Epidermal melanocyte (primary cell): ENCODE measurements around the gene THAP7.

Experiments used
- DNase-seq: peaks from one replicate; pipeline ENCODE4 v3.0.0; 2011; ENCODE audit warnings: low spot score; ENCODE audit not compliant: insufficient read length

The THAP7 gene

DNA sequence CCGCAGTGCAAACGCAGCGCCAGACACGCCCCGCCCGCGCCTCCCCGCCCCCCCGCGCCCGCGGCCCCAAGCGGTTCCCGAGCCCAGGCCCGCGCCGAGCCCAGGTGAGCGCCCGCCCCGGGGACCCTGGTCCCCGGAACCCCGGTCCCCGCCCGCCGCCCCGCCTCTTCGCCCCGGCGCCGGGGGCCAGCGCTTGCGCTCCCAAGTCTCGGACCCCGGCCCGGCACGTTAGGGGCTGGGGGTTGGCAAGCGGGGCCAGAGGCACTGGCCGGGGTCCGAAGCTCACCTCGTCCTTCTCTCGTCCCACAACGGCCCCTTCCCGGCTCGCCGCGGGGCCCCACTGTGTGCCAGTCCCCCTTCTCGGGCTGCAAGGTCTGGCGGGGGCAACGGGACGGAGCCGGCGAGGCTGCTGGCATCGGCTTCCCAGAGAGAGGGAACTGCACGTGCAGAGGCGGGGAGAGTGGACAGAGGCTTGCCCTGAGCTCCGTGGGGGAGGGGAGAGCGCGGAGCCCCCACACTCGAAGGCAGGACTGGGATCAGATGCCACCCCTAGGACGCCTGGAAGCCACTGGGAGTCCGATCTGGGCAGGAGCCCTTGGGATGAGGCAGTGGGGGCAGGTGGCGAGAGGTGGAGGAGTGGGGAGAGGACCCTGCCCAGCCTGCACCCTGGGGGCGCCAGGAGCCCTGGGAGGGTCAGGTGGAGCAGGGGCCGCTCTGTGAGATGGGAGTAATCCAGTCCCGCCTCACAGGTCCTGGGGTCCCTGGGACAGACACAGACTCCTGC, 36.6 kb downstream of the THAP7 start:
- no peak for DNase-seq

DNA sequence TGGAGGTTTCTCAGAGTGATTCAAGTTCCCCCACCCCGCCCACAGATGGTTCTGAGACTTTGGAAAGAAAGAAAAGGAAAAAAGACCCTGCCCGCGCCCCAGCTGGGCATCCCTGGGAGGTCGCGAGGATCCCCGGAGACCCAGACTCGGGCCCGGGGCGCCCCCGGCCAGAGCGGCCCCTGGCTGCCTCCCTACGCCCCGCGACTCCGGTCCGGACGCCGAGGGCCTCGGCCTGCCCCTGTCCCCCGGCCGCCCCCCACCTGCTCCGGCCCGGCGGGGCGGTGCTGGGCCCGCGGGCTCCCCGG, 37.2 kb downstream of the THAP7 start:
- no peak for DNase-seq

DNA sequence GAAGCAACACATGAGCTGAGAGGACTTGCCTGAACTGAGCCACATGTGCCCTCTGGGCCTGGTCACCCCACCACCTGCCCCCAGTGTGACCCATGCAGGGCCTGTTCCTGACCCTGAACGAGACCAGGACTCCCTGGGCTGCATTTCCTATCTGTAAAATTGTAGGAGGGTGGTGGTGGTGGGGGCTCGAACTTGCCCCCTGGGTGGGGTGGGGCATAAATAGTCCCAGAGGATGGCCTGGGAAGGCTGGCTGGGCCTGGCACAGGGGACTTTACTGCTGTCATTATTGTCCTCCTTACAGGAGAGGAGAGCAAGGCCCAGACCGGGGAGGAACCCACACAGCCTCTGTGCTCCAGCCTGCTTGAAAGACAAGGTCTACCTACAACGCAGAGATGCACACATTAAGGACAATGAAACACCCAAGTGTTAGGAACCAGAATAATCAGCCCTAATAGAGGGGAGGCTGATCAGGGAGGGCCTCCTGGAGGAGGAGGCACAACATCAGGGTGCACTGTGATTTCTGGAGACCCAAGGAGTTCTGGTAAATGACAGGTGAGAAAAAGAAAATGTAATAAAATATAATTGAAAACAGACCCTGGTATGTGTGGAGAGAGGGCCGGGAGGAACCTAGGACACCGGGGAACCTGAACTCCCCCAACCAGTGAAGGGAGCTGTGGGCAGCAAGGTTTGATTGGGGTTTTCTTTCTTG, 37.7 kb downstream of the THAP7 start:
- no peak for DNase-seq

DNA sequence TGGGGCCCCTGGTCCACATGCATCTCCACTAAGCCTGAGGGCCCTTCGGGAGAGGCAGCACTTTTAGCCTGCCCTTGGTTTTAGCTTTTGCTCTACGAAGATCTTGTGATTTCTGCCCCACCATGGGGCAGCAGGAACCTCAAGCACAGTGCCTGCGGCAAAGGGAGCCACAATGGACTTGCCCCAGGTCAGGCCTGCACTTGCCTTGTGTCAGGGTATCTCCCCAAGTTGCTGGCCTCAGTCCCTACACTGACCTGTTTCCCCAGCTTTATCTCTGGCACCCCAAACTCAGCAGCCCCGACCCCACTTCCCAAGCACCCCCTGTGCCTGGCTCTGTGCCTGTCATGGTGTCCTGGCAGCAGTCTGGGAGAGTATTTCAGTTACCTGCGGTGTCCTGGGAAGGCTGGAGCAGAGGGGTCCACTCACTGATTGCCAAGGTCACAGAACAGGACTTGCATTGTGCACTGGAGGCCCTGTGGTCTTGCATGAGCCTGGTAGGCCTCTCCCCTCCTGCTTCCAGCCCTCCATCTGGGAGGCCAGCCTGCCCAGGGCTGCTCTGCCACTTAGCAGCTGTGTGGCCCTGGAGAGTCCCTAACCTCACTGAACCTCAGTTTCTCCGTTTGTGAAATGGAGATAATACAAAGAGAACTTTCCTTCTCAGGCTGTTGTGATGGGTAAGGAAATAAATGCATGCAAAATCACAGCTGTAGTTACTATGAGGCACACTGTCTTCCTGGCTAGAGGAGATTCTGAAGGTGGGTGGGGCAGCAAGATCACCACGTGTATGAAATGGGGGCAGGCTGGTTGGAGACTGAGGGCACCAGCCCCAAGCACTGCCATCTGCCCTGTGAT, 38.5 kb downstream of the THAP7 start:
- no peak for DNase-seq

DNA sequence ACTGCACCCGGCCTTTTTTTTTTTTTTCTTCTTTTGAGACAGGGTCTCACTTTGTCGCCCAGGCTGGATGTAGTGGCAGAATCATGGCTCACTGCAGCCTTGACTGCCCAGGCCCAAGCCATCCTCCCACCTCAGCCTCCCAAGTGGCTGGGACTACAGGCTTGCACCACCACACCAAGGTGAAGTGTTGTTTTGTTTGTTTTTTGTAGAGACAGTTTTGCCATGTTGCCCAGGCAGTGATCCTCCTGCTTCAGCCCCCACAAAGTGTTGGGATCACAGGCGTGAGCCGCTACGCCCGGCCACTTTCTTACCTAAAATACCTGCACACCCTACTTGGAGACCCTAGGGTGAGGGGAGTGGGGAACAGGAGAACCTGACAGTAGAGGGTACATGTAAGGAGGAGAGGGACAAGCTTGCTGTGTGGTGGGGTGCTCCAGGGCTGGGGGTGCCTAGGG, 39.4 kb downstream of the THAP7 start:
- DNase-seq: no peak

DNA sequence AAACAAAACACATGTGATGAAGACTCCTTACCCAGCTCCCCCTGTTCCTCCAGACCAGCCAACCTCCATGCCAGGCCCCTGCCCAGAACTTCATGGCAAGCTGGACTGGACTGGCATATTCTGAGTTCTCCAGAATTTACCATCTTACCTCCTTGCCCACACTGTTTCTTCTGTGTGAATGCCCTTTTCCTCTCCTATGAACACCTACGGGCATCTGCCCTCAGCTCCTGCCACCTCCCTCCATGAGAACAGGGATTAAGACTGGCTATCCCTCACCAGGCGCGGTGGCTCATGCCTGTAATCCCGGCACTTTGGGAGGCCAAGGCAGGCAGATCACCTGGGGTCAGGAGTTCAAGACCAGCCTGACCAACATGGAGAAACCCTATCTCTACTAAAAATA, 41.3 kb downstream of the THAP7 start:
- DNase-seq: no peak

DNA sequence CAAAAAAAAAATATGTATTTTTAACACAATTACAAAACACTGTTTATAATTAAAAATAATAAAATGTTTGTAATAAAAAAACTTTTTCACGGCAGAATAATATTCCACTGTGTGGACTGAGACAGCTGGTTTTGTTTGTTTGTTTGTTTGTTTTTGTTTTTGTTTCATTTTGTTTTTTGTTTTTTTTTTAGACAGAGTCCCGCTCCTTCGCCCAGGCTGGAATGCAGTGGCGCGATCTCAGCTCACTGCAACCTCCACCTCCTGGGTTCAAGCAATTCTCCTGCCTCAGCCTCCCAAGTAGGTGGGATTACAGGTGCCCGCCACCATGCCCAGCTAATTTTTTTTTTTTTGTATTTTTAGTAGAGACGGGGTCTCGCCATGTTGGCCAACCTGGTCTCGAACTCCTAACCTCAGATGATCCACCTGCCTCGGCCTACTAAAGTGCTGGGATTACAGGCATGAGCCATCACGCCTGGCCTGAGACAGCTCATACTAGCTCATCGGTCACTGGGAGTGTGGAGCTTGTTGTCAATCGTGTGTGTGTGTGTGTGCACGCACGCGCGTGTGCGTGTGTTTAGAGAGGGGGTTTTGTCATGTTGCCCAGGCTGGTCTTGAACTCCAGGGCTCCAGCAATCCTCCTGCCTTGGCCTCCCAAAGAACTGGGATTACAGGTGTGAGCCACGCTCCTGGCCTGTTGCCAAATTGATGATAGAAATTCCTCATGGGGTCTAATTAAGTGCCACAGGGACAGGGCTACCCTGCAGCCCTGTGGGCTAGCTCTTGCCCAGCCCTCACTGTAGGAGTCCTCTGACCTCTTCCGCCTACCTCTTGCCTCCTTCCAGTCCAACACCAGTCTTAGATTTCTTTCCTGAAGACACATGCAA, 42.1 kb downstream of the THAP7 start:
- no peak for DNase-seq

DNA sequence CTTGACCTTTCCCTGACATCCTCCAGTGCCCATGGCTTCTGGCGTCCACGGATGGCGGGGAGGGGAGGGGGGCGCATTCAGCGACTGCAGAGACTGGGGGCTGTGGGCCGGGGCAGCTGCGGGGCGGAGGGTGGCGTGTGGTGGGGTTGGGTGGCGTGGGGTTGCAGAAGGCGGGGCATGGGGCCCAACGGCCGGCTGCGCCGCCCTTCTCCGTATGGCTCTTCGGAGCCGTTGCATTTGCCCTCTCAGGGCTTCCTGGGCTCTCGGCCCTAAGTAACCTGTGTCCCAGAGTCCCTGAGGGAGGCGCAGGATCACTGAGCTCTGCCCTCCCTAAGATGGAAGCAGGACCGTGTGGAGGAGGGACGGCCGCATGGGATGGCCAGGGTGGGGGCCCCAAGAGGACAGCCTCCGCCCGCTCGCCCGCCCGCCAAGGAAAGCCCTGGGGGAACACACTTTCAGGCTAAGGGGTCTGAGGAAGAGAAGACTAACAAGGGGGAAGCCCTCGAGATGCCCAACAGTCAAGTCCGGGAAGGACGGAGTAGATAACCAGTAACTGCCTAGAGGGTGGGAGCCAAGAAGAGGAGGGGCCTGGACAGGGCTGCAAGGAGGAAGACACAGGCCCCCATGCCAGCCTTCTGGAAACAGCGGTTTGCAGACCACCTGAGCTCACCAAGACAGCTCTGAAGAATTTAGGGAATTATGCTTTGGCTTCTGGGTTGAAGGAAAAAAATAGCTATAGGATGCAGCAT, 44.1 kb downstream of the THAP7 start:
- DNase-seq: no peak

DNA sequence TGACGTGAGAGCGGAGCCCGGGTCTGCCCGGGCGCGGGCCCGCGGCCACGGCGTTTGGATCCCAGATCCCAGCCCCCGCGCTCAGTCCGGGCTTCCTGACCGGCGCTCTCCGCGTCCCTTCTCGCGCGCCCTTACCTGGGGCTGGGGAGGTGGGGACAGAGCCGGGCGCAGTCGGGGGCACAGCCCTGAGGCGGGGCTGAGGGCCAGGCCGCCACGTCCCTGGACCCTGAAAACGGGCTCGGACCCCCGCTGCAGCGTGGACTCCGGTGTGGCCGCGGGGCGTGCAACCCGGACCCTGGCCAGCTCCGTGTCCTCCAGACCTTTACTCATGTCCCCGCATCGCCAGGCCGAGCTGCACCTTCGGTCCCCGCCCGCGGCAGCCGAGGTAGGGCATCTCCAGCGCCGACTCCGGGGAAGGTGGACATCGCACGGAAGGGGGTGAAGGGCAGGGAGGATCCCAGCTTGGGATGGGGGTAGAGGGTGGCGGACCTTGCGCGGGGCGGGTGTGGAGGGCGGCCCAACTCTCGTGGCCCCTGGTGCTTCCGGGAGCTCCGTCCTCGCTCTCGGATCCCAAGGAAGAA, 44.7 kb downstream of the THAP7 start:
- no peak for DNase-seq

DNA sequence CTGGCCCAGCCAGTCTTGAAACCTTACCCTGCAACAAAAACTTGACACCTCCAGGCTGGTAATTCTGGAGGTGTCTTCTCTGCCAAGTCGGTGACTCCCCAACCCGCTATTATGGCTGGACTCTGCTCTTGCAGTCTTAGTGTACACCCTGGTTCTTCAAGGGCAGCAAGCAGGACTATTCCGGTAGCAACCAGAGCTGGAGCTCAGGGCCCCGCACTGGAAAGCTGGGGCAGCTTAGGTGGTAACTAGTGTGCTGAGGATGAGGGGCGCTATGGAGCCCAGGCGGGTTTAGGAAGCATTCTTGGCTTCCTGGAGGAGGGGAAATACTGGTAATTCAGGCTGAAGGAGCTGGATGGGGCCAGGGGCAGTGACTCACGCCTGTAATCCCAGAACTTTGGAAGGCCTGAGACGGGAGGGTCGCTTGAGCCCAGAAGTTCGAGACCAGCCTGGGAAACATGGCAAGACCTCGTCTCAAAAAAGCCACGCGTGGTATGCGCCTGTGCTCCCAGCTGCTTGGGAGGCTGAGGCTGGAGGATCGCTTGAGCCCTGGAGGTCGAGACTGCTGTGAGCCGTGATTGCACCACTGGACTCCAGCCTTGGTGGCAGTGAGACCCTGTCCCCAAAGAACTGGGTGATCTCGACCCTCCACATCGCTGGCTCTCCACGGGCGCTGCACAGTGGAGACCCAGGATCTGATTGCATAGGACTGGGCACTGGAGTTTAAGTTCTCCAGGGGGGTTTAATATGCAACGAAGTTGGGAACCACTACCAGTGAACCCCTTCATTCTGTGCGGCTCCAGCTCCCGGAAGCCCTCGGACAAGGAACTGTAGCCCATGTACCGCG, 45.4 kb downstream of the THAP7 start:
- no peak for DNase-seq

DNA sequence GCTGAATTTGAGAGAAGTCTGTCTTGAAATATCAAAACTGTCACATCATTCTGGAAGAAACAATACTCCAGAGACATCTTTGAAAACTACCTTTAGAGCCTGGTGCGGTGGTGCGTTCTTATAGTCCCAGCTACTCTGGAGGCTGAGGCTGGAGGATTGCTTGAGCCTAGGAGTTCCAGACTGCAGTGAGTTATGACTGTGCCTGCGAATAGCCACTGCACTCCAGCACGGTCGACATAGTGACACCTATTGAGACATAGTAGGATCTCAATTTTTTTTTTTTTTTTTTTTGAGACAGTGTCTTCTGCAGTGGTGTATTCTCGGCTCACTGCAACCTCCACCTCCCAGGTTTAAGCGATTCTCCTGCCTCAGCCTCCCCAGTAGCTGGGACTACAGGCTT, 46.4 kb downstream of the THAP7 start:
- DNase-seq: no peak

DNA sequence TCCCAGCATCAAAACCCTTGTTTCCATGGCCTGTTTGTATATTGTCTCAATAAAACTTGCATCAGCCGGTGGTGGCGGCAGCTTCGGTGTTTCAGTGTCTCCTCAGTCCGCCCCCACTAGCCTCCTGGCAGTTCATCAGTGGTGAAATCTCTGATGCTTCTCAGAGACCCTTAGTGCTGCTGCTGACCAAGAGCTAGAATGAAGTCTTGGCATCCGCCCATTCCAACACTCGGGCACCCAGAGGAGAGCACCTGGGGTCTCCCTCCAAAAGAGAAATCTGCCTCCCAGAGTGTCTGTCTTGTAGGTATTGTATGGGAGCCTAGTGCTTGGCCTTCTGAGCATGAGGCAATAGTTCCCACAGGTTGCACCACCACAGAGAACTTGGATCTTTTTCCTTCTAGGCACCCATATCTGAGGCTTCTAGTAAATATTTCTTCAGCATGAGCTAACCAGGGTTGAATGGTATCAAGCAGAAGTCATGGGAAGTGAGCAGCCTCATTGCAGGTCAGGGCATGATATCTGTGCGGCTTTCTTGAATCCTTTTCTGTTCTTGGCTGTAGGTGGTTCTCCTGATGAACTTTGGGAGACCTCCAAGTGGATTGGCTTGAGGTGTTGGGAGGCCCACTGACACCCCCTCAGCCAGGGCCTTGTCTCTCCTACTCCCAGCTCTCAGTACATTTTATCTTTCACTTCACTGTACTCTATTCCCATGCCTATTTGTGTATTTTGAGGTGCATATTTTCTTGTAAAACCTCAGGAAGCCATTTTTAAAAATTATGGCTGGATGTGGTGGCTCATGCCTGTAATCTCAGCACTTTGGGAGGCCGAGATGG, 48.0 kb downstream of the THAP7 start:
- DNase-seq: no peak

DNA sequence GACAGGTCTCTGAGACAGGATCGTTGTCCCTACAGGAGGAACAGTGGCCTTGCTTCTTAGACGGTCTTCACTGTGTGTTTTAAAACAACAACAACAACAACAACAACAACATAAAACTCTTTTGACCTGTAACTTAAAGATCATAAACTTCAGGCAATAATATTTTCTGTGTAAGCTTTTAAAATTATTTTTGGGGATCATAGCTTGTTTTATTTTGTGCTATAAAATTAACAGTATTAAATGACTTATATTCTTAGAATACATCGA, 48.6 kb downstream of the THAP7 start:
- no peak for DNase-seq

DNA sequence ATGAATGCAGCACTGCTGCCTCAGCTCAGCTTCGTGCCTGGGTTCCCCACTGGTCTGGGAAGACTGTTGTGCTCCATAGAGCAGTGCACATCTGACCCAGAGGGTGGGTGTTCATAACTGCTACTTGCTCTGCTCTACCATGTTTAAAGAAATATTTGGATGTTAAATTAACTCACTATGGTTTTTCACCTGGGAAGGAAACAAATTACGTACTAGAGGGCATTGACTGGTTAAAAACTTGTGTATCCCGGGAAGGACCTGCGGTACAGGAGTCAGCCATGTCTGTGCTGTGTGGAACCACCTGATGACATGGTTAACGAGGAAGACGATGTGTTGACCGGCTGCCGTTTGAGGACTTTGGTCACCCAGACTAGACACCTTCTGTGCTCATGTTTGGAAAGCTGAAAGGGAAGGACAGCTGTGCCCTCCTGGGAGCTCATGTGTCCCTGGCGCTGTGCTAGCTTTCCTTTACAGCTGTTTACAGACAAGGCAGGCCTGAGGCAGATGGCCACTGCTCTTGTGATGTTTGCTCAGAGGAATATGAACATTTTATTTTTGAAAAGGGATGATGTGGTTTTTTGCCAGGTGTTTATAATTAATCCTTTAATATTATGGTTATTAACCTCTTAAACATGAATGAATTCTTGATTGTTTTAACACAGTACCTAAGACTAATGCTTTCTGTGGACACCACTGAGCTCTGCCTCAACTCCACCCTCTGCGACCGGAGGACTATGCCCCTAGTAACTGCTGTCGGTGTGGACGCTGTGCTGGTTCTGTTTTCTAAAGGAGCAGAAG, 49.2 kb downstream of the THAP7 start:
- DNase-seq: no peak

DNA sequence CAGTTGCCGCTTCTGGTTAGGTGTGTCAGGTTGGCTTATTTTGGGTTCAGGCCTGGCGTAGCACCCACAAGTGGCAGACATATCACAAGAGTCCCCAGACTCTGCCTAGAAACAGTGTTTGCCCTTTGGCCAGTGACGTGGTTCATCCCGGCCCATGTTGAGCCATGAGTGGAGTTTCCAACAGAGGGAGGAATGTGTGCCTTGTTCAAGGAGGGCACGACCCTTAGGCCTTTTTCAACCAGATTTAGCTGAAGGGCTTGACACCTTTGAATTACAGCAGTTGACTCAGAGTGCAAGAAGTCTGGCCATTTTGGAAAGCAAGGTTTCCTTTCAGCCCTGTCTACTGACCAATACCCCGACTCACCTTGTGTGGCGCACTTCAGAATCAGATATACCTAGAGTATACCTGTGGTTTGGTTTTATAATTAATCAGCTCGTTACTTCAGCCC, 50.0 kb downstream of the THAP7 start:
- no peak for DNase-seq

DNA sequence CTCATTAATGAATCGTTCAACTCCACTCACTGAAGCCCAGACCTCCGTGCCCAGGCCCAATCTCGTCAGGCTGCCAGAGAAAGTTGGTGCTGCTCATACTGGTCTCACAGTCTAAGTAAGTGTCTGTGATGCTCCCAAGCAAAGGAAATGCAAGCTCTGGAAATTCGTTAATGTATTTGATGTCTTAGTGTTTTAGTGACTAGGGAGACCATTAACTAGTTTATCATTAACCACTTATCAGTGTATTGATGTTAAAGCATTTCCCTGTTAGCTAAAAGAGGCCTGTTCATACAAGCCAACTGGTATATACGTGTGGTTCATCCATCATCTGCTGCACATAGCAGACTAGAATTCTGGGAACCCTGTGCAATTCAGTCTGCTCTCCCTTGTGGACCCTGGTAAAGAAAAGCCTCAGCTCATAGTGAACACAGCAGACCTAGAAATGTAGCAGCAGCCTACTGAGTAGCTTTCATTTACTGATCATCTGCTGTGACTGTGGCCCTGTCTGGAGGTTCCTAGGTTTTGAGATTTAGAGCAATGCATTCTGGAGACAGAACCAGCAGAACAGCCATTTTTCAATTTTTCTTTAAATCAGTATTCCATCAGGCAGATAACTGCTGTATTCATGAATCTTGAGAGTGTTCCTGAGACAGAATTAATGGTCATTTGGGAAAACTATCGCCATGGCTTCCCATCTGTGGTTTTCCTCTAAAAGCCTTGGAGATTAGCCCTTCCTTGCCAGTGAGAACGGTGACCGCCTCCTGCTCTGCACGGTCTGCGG, 50.6 kb downstream of the THAP7 start:
- DNase-seq: no peak

DNA sequence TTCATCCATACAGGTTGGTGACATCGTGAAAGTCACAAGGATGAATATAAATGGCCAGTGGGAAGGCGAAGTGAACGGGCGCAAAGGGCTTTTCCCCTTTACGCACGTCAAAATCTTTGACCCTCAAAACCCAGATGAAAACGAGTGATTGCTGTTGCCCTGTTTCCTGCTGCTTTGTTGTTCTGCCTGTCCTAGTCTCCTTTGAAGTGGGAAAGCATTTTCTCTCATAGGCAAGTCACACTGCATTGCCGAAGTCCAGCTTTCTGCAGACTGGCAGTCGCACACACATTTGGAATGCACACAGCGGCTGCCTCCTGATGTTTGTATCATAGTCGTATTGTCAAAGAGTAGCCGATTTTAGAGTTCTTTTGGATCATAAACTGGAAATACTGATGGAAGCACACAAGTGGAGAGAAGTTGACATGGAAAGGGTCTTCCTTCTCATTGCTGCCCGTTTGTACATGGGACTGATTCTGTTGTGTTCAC, 52.2 kb downstream of the THAP7 start:
- no peak for DNase-seq
